Kidney glomerular epithelial cell (primary cell): ENCODE measurements around the gene TOX4.
"Not testable (repeated sequence)": the region's sequence is repeated elsewhere in the genome, so short reads cannot be mapped to it uniquely, and the experiment has no call there.

ENCODE experiments used
- DNase-seq: peaks from one replicate; lab custom pipeline; 2025; lab: John Stamatoyannopoulos, UW

The TOX4 gene

DNA sequence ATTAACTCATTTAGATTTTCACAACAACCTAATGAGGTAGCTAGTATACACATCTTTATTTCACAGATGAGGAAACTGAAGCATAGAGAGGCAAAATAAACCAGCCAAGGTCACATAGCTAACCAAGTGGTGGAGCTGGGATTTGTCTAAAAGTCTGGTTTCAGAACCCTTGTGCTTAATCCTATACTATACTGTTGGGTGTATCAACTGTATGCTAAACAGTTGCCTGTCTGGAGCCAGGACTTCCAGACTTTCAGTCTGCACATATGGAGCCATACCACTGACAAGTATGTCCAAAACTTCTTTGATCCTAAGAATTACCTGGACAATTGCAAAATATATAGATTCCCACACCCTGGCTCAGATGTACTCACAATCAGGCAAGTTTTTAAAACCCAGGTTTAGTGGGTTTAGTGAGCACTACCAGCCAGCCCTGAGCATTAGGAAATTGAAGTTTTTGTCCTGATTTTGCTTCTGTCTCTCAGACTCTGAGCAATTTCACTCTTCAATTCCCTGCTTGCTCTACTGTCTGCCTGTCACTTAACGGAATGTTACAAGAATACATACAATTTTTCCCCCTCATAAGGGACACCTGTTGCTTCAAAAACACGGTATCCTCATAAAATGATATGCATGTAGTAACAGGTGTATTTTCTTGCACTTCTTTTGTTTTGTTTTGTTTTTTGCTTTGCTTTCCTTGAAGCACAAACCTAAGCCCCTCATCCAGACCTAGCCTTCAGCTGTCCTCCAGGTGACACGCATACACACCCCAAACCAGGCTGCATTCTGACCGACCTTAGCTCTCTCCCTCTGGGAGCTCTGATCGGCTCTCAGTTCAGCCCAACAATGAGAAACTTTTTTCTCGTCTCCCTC is 58.8 kb downstream of the TOX4 start:
- DNase-seq = no peak

DNA sequence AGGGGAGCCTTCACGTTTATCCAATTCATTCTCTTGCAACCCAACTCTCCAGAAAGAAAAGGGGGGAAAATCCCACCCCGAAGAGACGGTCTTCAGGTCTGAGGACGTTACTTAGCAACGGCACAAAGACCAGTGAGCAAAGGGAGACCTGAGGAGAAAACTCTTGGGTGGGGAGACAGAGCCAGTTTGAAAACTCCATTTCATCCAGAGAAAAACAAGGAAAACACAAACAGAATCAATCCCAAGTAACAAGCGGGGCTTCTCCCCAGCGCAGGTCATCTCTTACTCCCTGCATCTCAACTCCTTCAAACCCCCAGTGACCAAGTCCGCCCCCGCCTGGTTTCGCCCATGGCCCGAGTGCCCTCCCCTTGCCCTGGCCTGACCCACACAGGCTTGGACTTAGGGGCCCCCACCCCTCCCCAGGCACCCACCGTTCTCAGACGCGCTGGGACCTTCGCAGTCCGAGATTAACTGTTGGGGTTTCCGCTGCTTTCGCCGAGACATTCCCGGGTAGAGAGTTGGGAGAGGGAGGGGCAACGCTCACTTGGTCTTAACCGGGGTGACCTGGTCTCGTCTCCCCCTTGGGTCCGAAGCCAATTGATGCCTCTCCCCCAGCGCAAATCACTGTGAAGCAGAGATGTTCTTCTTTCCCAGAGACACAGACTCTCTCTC is 59.6 kb downstream of the TOX4 start:
- no peak for DNase-seq

DNA sequence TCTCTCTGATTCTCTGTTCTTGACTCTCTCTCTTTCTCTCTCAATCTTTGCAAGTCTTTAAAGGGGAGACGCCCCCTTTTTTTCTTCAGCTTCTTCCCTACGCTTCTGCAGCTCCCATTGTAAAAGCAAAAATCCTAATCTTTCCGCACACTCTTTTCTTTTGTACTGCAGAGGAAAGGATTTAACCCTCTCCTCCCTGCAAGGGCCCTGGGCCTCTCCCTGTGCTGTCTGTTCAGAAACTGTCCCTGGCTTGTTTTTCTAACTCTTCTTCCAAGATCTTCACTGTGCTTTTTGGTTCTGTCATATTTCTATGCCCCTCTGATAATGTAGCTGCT is 60.1 kb downstream of the TOX4 start:
- no peak for DNase-seq

DNA sequence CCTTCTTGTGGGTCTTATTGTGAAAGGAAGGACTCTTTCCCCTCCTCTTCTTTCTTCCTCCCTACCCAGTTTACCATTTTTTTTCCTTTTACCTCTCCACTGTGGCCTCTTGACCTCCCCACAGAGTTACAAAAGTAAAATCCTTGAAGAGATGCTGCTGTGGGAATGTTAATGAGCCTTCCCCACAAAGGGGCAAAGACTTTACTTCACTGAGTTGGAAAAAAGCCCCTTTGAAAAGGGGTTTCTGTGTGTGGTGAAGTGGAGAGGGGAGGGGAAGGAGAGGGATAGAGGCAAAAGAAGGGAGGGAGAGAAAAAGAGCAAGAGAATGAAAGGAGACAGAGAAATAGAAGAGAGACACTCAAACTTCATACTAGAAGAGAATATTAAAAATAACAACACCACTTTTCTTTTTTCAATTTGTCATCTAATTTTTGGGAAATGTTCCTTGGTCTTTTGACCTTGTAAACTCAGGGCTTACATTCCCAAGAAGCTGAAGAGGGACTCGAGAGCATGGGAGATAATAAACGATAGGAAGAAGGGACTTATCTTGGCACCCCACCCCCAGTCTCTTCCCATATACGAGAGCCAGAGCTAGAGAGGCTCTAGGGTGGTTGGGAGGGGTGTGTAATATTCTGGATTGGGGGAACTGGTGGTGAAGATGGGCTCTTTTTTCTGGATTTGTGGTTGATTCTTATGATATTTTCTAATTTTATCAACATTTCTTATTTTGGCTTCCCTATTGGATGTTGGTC is 62.4 kb downstream of the TOX4 start:
- no peak for DNase-seq

DNA sequence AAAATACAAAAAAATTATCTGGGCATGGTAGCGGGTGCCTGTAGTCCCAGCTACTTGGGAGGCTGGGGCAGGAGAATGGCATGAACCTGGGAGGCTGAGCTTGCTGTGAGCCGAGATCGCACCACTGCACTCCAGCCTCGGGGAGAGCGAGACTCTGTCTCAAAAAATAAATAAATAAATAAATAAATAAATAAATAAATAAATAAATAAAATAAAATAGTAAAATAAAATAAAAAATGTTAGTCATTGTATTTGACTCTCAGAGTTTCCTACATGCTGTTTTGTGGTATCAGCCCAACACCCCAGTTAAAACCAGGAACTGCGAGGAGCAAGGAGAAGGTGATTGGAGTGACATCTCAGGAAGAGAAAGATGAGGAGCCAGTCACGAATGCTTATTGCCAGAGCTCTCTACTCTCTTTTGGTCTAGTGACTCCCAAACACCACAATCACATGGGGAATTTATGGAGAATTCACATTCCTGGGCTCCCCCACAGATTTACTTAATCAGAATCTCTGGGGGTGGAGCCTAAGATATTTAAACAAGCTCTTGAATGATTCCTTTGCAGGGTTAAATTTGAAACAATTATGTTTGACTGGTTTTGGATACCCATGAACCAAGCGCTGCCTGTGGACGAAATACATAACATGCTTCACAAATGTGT is 64.5 kb downstream of the TOX4 start:
- DNase-seq = no peak

DNA sequence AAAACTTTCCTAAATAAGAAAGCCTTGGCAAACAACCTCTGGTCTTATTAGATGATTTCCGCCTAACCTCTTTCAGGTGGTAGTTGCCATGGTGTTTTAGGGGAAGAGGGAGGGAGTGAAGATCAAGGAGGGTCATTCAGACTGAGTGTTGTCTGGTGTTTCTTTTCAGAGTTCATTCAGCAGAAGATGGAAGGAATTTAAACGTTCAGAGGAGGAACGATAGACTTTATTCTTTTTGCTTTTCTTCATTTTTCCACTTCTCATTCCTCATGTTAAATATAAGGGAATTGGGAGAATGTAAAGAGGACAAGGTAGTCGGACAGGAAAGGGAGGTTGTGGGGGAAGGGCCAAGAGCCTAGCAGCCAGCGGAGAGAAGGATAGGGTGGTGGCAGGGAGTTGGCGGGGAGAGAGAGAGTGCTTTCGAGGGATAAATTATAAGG is 66.5 kb downstream of the TOX4 start:
- DNase-seq = no peak

DNA sequence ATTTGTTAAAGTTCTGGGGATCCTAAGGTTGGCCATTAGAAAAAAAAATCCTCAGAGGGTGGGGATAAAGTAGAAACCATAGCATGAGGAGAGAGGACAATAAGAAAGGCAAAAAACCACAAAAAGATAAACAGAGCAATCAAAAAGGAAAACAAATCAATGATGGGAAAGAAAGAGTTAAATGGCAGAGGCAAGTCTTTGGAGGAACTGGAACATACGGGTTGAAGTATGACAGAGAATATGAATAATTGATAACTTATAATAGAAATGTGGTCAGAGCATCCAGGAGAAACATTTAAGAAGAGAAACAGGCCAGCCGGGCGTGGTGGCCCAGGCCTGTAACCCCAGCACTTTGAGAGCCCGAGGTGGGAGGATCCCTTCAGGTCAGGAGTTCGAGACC is 67.0 kb downstream of the TOX4 start:
- DNase-seq = no peak

DNA sequence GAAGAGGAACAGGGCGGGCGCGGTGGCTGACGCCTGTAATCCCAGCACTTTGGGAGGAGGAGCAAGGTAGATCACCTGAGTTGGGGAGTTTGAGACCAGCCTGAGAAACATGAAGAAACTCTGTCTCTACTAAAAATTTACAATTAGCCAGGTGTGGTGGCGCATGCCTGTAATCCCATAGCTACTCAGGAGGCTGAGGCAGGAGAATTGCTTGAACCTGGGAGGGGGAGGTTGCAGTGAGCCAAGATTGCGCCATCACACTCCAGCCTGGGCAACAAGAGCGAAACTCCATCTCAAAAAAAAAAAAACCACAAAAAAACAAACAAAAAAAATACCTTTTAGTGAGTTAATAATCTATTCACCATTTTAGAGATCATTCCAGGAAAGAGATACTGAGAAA is 67.6 kb downstream of the TOX4 start:
- DNase-seq = not testable (repeated sequence)
